ENCODE measurements around the gene SLC31A1. TPM values are rescaled to one million over a fixed set of nuclear protein-coding genes. Genes with fewer than 3 reads are reported as not detected.
"Not testable (repeated sequence)": the region's sequence is repeated elsewhere in the genome, so short reads cannot be mapped to it uniquely, and the experiment has no call there.

Gene SLC31A1
- total RNA-seq, 4 donors from 2014 or later, result 2.9 to 5.6 (median 4.3) TPM

GRCh38 chr9:113281356-113281755 is 60.0 kb downstream of the SLC31A1 start:
- no peak for ATAC-seq
- Histone ChIP-seq H3K27me3 (no peaks in the 10 kb centered on the region), H3K9me3 (no peaks in the 10 kb centered on the region), H3K4me3 (no peak overlapping the region), H3K4me1 (peaks cover 3 to 6% of the 10 kb centered on the region in 2 donors), H3K27ac (no peak overlapping the region), H3K36me3 (peaks cover 6 to 97% of the 10 kb centered on the region in 2 donors)
- intact Hi-C loops (cut with DNase I; ENCODE audit: low total_unique reads) (no loop called here), in situ Hi-C loops (cut with MboI; ENCODE audit: low sequenced_read_pairs in 4 of 4) (no loop called here)
- TF ChIP-seq POLR2A (IDR thresholded peaks at IDR 0.05), result no peak
- TF ChIP-seq CTCF (IDR thresholded peaks at IDR 0.05 in 4 of 5, conservative IDR thresholded peaks at IDR 0.05 in 1 of 5), result no peak
- DNase-seq, result no peak

GRCh38 chr9:113289091-113289490 is 67.7 kb downstream of the SLC31A1 start:
- Histone ChIP-seq H3K36me3 (peaks cover 0 to 98% of the 10 kb centered on the region in 2 donors), H3K27me3 (no peaks in the 10 kb centered on the region), H3K9me3 (no peaks in the 10 kb centered on the region), H3K4me1 (no peaks in the 10 kb centered on the region), H3K27ac (no peak overlapping the region), H3K4me3 (no peak overlapping the region)
- no peak for ATAC-seq
- intact Hi-C loops (cut with DNase I; ENCODE audit: low total_unique reads), result loop anchor here (5.0 kb wide), 1 partner anchor 903 kb away; no protein-coding TSS in a partner anchor
- no peak for DNase-seq
- TF ChIP-seq CTCF (IDR thresholded peaks at IDR 0.05 in 4 of 5, conservative IDR thresholded peaks at IDR 0.05 in 1 of 5) (no peak), POLR2A (IDR thresholded peaks at IDR 0.05) (no peak)
- in situ Hi-C loops (cut with MboI; ENCODE audit: low sequenced_read_pairs in 4 of 4), result no loop called here

- Histone ChIP-seq H3K9me3 (no peaks in the 10 kb centered on the region), H3K27ac (no peak overlapping the region), H3K36me3 (peaks cover 0 to 87% of the 10 kb centered on the region in 2 donors), H3K27me3 (no peaks in the 10 kb centered on the region), H3K4me1 (no peaks in the 10 kb centered on the region), H3K4me3 (no peak overlapping the region)
- ATAC-seq (no peak), DNase-seq (no peak)
- intact Hi-C loops (cut with DNase I; ENCODE audit: low total_unique reads), result no loop called here
- in situ Hi-C loops (cut with MboI; ENCODE audit: low sequenced_read_pairs in 4 of 4), result no loop called here
- TF ChIP-seq POLR2A (IDR thresholded peaks at IDR 0.05) (no peak), CTCF (IDR thresholded peaks at IDR 0.05 in 4 of 5, conservative IDR thresholded peaks at IDR 0.05 in 1 of 5) (no peak)
Observed at GRCh38 chr9:113290052-113290607, 68.8 kb downstream of the SLC31A1 start.

GRCh38 chr9:113293285-113293878 is 72.0 kb downstream of the SLC31A1 start:
- Histone ChIP-seq H3K9me3 (no peaks in the 10 kb centered on the region), H3K4me1 (no peaks in the 10 kb centered on the region), H3K27me3 (no peaks in the 10 kb centered on the region), H3K4me3 (no peak overlapping the region), H3K36me3 (peaks cover 0 to 55% of the 10 kb centered on the region in 2 donors), H3K27ac (no peak overlapping the region)
- no peak for DNase-seq
- TF ChIP-seq CTCF (IDR thresholded peaks at IDR 0.05 in 4 of 5, conservative IDR thresholded peaks at IDR 0.05 in 1 of 5), result no peak
- TF ChIP-seq POLR2A (IDR thresholded peaks at IDR 0.05), result no peak
- intact Hi-C loops (cut with DNase I; ENCODE audit: low total_unique reads), result no loop called here
- no peak for ATAC-seq
- in situ Hi-C loops (cut with MboI; ENCODE audit: low sequenced_read_pairs in 4 of 4), result no loop called here

GRCh38 chr9:113296247-113296646 is 74.9 kb downstream of the SLC31A1 start:
- intact Hi-C loops (cut with DNase I; ENCODE audit: low total_unique reads); in situ Hi-C loops (cut with MboI; ENCODE audit: low sequenced_read_pairs in 4 of 4); DNase-seq; H3K9me3 ChIP-seq; H3K27ac ChIP-seq; H3K27me3 ChIP-seq; H3K4me1 ChIP-seq; H3K4me3 ChIP-seq; ATAC-seq: not testable (repeated sequence)
- peaks cover 0 to 26% of the 10 kb centered on the region in 2 donors for H3K36me3 ChIP-seq
